Stimulated activated CD4-positive, alpha-beta T cell treated with anti-CD3 and anti-CD28 coated beads, TNF-alpha, amount 100 ng/mL, for 24 hours (primary cell): ENCODE data around the gene ADRB1.

ENCODE experiments used
- DNase-seq, 3 experiments: peaks; one replicate each; pipeline ENCODE4 v3.0.0-alpha.2; 2020; ENCODE audit warnings: low read depth in 3 of 3

Gene ADRB1

GRCh38 chr10:114057855-114058254 is 14.2 kb downstream of the ADRB1 start:
- no peak for DNase-seq

GRCh38 chr10:114058297-114058696 is 14.6 kb downstream of the ADRB1 start:
- DNase-seq: no peak

- no peak for DNase-seq
Measured at GRCh38 chr10:114059561-114059960, 15.9 kb downstream of the ADRB1 start.

GRCh38 chr10:114060456-114060855 is 16.8 kb downstream of the ADRB1 start:
- DNase-seq: no peak

GRCh38 chr10:114061148-114061547 is 17.5 kb downstream of the ADRB1 start:
- no peak for DNase-seq

- DNase-seq: no peak
Measured at GRCh38 chr10:114061789-114062188, 18.1 kb downstream of the ADRB1 start.

GRCh38 chr10:114064151-114065048 is 20.7 kb downstream of the ADRB1 start:
- no peak for DNase-seq

GRCh38 chr10:114065049-114065435 is 21.4 kb downstream of the ADRB1 start:
- no peak for DNase-seq

- no peak for DNase-seq
Measured at GRCh38 chr10:114068054-114068707, 24.5 kb downstream of the ADRB1 start.

GRCh38 chr10:114070710-114071109 is 27.0 kb downstream of the ADRB1 start:
- DNase-seq: no peak

- no peak for DNase-seq
Measured at GRCh38 chr10:114071178-114071577, 27.5 kb downstream of the ADRB1 start.

- no peak for DNase-seq
Measured at GRCh38 chr10:114073395-114074186, 29.9 kb downstream of the ADRB1 start.

- no peak for DNase-seq
Measured at GRCh38 chr10:114075093-114075492, 31.4 kb downstream of the ADRB1 start.

GRCh38 chr10:114077347-114077746 is 33.7 kb downstream of the ADRB1 start:
- DNase-seq: no peak

GRCh38 chr10:114077815-114078219 is 34.2 kb downstream of the ADRB1 start:
- no peak for DNase-seq

- no peak for DNase-seq
Measured at GRCh38 chr10:114078346-114078745, 34.7 kb downstream of the ADRB1 start.

GRCh38 chr10:114079421-114079820 is 35.8 kb downstream of the ADRB1 start:
- no peak for DNase-seq

GRCh38 chr10:114081911-114082583 is 38.4 kb downstream of the ADRB1 start:
- DNase-seq: no peak

- no peak for DNase-seq
Measured at GRCh38 chr10:114083040-114083439, 39.4 kb downstream of the ADRB1 start.

- DNase-seq: no peak
Measured at GRCh38 chr10:114084215-114084614, 40.5 kb downstream of the ADRB1 start.

- DNase-seq: no peak
Measured at GRCh38 chr10:114087255-114087654, 43.6 kb downstream of the ADRB1 start.

GRCh38 chr10:114087655-114088054 is 44.0 kb downstream of the ADRB1 start:
- DNase-seq: no peak
